Peyer's patch (tissue), 4 donors: ENCODE measurements around the gene CEP55.

Experiments
- CTCF ChIP-seq, 6 experiments: fragments of 450-650 bp in 4 of 6; fragments of 200-600 bp in 2 of 6; sonication (generic) in 1 of 6; IDR thresholded peaks; one replicate each; pipeline ENCODE4 v1.5.1; 2017 to 2019; ENCODE audit warnings: antibody characterized with exemption in 6 of 6, mild to moderate bottlenecking in 3 of 6, moderate library complexity in 1 of 6
- POLR2A ChIP-seq, 2 donors: fragments of 450-650 bp; IDR thresholded peaks; one replicate each; pipeline ENCODE4 v1.5.1; 2017; ENCODE audit warnings: antibody characterized with exemption in 2 of 2, mild to moderate bottlenecking in 2 of 2, moderate library complexity in 2 of 2

- no peak for TF ChIP-seq CTCF (IDR thresholded peaks at IDR 0.05)
- no peak for TF ChIP-seq POLR2A (IDR thresholded peaks at IDR 0.05)
These were observed 18.9 kb downstream of the CEP55 start for GRCh38 chr10:93515071-93516005.
